ENCODE results near the gene DEAF1. TPM values are rescaled to one million over a fixed set of nuclear protein-coding genes. Genes with fewer than 3 reads are reported as not detected.

The DEAF1 gene
- total and polyA plus RNA-seq, 10 of the 15 experiments (the other 5 are each of a cell fraction or from before 2014, with no cell fraction given): 0.68 to 51.3 (median 25.9) TPM

GRCh38 chr11:696955-697491 lies 2.0 kb upstream of the DEAF1 start (continued):
- peak; percentile 16 for TF ChIP-seq MLLT1 (IDR thresholded peaks at IDR 0.05)
- no peak for TF ChIP-seq RELA (IDR thresholded peaks at IDR 0.05; ENCODE audit: borderline replicate concordance, partially characterized antibody)
- no peak for TF ChIP-seq STAT1 (conservative IDR thresholded peaks at IDR 0.05)
- TF ChIP-seq NBN (IDR thresholded peaks at IDR 0.05): peak; percentile 39; the same call in 1 of the 2 replicates
- TF ChIP-seq EP300 (IDR thresholded peaks at IDR 0.05; ENCODE audit: borderline replicate concordance in 1 of 2, control insufficient read depth in 1 of 2, low read depth in 2 of 2, low read length in 2 of 2): 0 out of 4 replicates have a peak, but pooled peaks of 1 of the 2 experiments have one; percentile 14
- no peak for TF ChIP-seq ZSCAN29 (IDR thresholded peaks at IDR 0.05)
- 0 out of 2 replicates have a peak, but pooled peaks have one; percentile 3 for TF ChIP-seq PAX5 (IDR thresholded peaks at IDR 0.05; ENCODE audit: borderline replicate concordance, low read depth, low read length)
- no peak for TF ChIP-seq REST (IDR thresholded peaks at IDR 0.05; ENCODE audit: low read depth, low read length)
- peak; percentile 82 for TF ChIP-seq ATF7 (IDR thresholded peaks at IDR 0.05; ENCODE audit: low read depth)
- TF ChIP-seq SREBF1 (IDR thresholded peaks at IDR 0.05; ENCODE audit: low read length): no peak
- peak; percentile 47; the same call in 1 of the 2 replicates for TF ChIP-seq ZNF384 (IDR thresholded peaks at IDR 0.05; ENCODE audit: borderline replicate concordance, low read depth, low read length)
- 0 out of 2 replicates have a peak, but pooled peaks have one; percentile 31 for TF ChIP-seq BACH1 (IDR thresholded peaks at IDR 0.05; ENCODE audit: borderline replicate concordance)

Data from GM12878 (cell line).